Activated CD8-positive, alpha-beta T cell treated with anti-CD3 and anti-CD28 coated beads for 36 hours (primary cell): Measurements from ENCODE around the gene ADGRL2. TPM values are rescaled to one million over a fixed set of nuclear protein-coding genes. Genes with fewer than 3 reads are reported as not detected.

Experiments
- ATAC-seq: fragments of 200-7000 bp; cut with Tn5 transposase; one replicate; pipeline ENCODE4 v1.10.0; 2021; ENCODE audit warnings: mild to moderate bottlenecking, moderate library complexity
- CTCF ChIA-PET: fragments of 350-600 bp; sonication (Branson Sonifier 250); formaldehyde crosslinking; loops from one replicate; lab custom pipeline; 2021; ENCODE audit warnings: antibody characterized with exemption; lab: Charles Lee
- POLR2A ChIA-PET: fragments of 350-600 bp; sonication (Branson Sonifier 250); formaldehyde crosslinking; loops from one replicate; lab custom pipeline; 2021; ENCODE audit warnings: antibody characterized with exemption; lab: Charles Lee
- DNase-seq: peaks from one replicate; pipeline ENCODE4 v3.0.0-alpha.2; 2020
- H3K27ac Mint-ChIP-seq: one replicate; pipeline ENCODE4 v1.8.0; 2021; ENCODE audit warnings: mild to moderate bottlenecking, mixed read lengths
- H3K27me3 Mint-ChIP-seq: one replicate; pipeline ENCODE4 v1.8.0; 2021; ENCODE audit warnings: mixed read lengths
- H3K36me3 Mint-ChIP-seq: one replicate; pipeline ENCODE4 v1.8.0; 2021; ENCODE audit warnings: low read depth, mixed read lengths
- H3K4me1 Mint-ChIP-seq: one replicate; pipeline ENCODE4 v1.8.0; 2021; ENCODE audit warnings: low read depth, mixed read lengths
- H3K4me3 Mint-ChIP-seq: one replicate; pipeline ENCODE4 v1.8.0; 2021; ENCODE audit warnings: mild to moderate bottlenecking, moderate library complexity, mixed read lengths
- H3K9me3 Mint-ChIP-seq: one replicate; pipeline ENCODE4 v1.8.0; 2021; ENCODE audit warnings: mixed read lengths
- CTCF ChIP-seq: fragments of 200-600 bp; IDR thresholded peaks from one replicate; pipeline ENCODE4 v1.8.0; 2022; ENCODE audit warnings: antibody characterized with exemption, mild to moderate bottlenecking
- intact Hi-C: fragments of 100-400 bp; cut with micrococcal nuclease; formaldehyde crosslinking; loops from one replicate; pipeline ENCODE4 v1.10.0; 2022
- total RNA-seq, 2 experiments: library from RNA; stranded (reverse); gene quantifications; one replicate each; pipeline ENCODE4 v1.2.3, GENCODE V29; 2021

The ADGRL2 gene
- total RNA-seq, 2 experiments from 2014 or later = not detected

GRCh38 chr1:81805537-81806431, 5.0 kb downstream of the ADGRL2 start:
- H3K27me3 Mint-ChIP-seq = peaks cover 32% of the 10 kb centered on the region
- intact Hi-C loops = loop anchor here (10.0 kb wide), 1 partner anchor 61 kb away; no protein-coding TSS in a partner anchor
- POLR2A ChIA-PET = no interaction called here

GRCh38 chr1:81806432-81806770, 5.7 kb downstream of the ADGRL2 start:
- POLR2A ChIA-PET = no interaction called here
- Mint-ChIP-seq H3K9me3 (no peaks in the 10 kb centered on the region), H3K4me1 (no peaks in the 10 kb centered on the region), H3K27ac (no peak overlapping the region), H3K27me3 (peaks cover 29% of the 10 kb centered on the region), H3K36me3 (no peaks in the 10 kb centered on the region), H3K4me3 (no peak overlapping the region)
- CTCF ChIA-PET = interaction anchor here (1.4 kb wide), 1 partner anchor 10 kb away, joined by 3 read pairs; no protein-coding TSS in a partner anchor
- DNase-seq = no peak
- ATAC-seq = no peak
- TF ChIP-seq CTCF = no peak
- intact Hi-C loops = loop anchor here (10.0 kb wide), 1 partner anchor 62 kb away; no protein-coding TSS in a partner anchor

More at GRCh38 chr1:81805537-81806431, 5.0 kb downstream of the ADGRL2 start:
- ATAC-seq (no peak), DNase-seq (no peak)
- no peak for TF ChIP-seq CTCF
- no peak overlapping the region for H3K27ac Mint-ChIP-seq
- no peaks in the 10 kb centered on the region for H3K36me3 Mint-ChIP-seq
- H3K4me3 Mint-ChIP-seq = no peak overlapping the region
- H3K4me1 Mint-ChIP-seq = no peaks in the 10 kb centered on the region
- H3K9me3 Mint-ChIP-seq = no peaks in the 10 kb centered on the region
- CTCF ChIA-PET = interaction anchor here (1.4 kb wide), 1 partner anchor 9 kb away, joined by 3 read pairs; no protein-coding TSS in a partner anchor

GRCh38 chr1:81808760-81809159, 8.0 kb downstream of the ADGRL2 start:
- H3K4me1 Mint-ChIP-seq = no peaks in the 10 kb centered on the region
- intact Hi-C loops = loop anchor here (10.0 kb wide), 1 partner anchor 64 kb away; no protein-coding TSS in a partner anchor
- ChIA-PET POLR2A (no interaction called here), CTCF (no interaction called here)
- no peaks in the 10 kb centered on the region for H3K9me3 Mint-ChIP-seq
- H3K36me3 Mint-ChIP-seq = no peaks in the 10 kb centered on the region
- no peak for DNase-seq
- no peak for ATAC-seq
- no peak for TF ChIP-seq CTCF
- H3K4me3 Mint-ChIP-seq = no peak overlapping the region
- peaks cover 12% of the 10 kb centered on the region for H3K27me3 Mint-ChIP-seq
- H3K27ac Mint-ChIP-seq = no peak overlapping the region

GRCh38 chr1:81809808-81810207, 9.1 kb downstream of the ADGRL2 start:
- intact Hi-C loops = loop anchor here (10.0 kb wide), 1 partner anchor 65 kb away; no protein-coding TSS in a partner anchor
- H3K9me3 Mint-ChIP-seq = no peaks in the 10 kb centered on the region

More at GRCh38 chr1:81809808-81810207, 9.1 kb downstream of the ADGRL2 start:
- CTCF ChIA-PET = no interaction called here
- DNase-seq (no peak), ATAC-seq (no peak)
- H3K27me3 Mint-ChIP-seq = peaks cover 4% of the 10 kb centered on the region
- POLR2A ChIA-PET = no interaction called here
- no peak overlapping the region for H3K4me3 Mint-ChIP-seq
- no peak overlapping the region for H3K27ac Mint-ChIP-seq
- H3K36me3 Mint-ChIP-seq = no peaks in the 10 kb centered on the region
- H3K4me1 Mint-ChIP-seq = no peaks in the 10 kb centered on the region
- no peak for TF ChIP-seq CTCF
